Sigmoid colon (tissue), 4 donors: ENCODE results near the gene GPC5.

ENCODE experiments used
- CTCF ChIP-seq, 4 experiments: fragments of 450-650 bp in 3 of 4; fragments of 200-600 bp in 1 of 4; IDR thresholded peaks; one replicate each; pipeline ENCODE4 v1.5.1; 2016 to 2019; ENCODE audit warnings: antibody characterized with exemption in 4 of 4, mild to moderate bottlenecking in 3 of 4, moderate library complexity in 2 of 4
- EP300 ChIP-seq, 4 donors: sonication (generic); formaldehyde crosslinking; IDR thresholded peaks; one replicate each; pipeline ENCODE4 v1.6.1; 2017; ENCODE audit warnings: antibody characterized with exemption in 4 of 4

GRCh38 chr13:92727118-92727517 lies 1328.7 kb downstream of the GPC5 start:
- TF ChIP-seq CTCF (IDR thresholded peaks at IDR 0.05) (no peak), EP300 (IDR thresholded peaks at IDR 0.05) (no peak)
